K562 (cell line): ENCODE data around the gene LTA. TPM values are rescaled to one million over a fixed set of nuclear protein-coding genes. Genes with fewer than 3 reads are reported as not detected.
A peak's percentile ranks its signal among the peaks of the same experiment; 100 is the strongest.

Experiments
- ETV5 ChIP-seq: sonication (generic); formaldehyde crosslinking; IDR thresholded peaks from 2 replicates; pipeline ENCODE4 v1.4.0; 2020; ENCODE audit warnings: low read depth, mild to moderate bottlenecking, missing genetic modification reagents
- EWSR1 ChIP-seq: fragments of 450-650 bp; IDR thresholded peaks from 2 replicates; pipeline ENCODE4 v1.6.1; 2018; ENCODE audit warnings: borderline replicate concordance, mild to moderate bottlenecking, low read depth, moderate library complexity; ENCODE audit not compliant: partially characterized antibody
- HBP1 ChIP-seq: fragments of 450-650 bp; formaldehyde crosslinking; IDR thresholded peaks from 2 replicates; pipeline ENCODE4 v1.4.0; 2022; ENCODE audit warnings: missing genetic modification characterization
- JUN ChIP-seq, 2 experiments: sonication (generic) in 1 of 2; formaldehyde crosslinking in 1 of 2; IDR thresholded peaks; 2 replicates each; pipeline versions ENCODE4 v1.6.1 to v1.8.0; 2012 to 2022; ENCODE audit warnings: borderline replicate concordance in 2 of 2, mild to moderate bottlenecking in 2 of 2, improper control_type of control experiment in 1 of 2, low read depth in 1 of 2, low read length in 1 of 2, missing genetic modification reagents in 1 of 2
- KLF1 ChIP-seq: fragments of 450-650 bp; IDR thresholded peaks from 2 replicates; pipeline ENCODE4 v1.6.1; 2016; ENCODE audit warnings: missing genetic modification characterization, missing compliant biosample characterization
- MTA2 ChIP-seq: fragments of 450-650 bp; IDR thresholded peaks from 2 replicates; pipeline ENCODE4 v1.6.1; 2016; ENCODE audit warnings: low read depth
- NCOA1 ChIP-seq: fragments of 450-650 bp; IDR thresholded peaks from 2 replicates; pipeline ENCODE4 v1.6.1; 2016; ENCODE audit warnings: low read depth
- OTX1 ChIP-seq: fragments of 450-650 bp; formaldehyde crosslinking; IDR thresholded peaks from 2 replicates; pipeline ENCODE4 v1.4.0; 2022; ENCODE audit warnings: mild to moderate bottlenecking
- PBX2 ChIP-seq, 2 experiments: IDR thresholded peaks in 1 of 2; conservative IDR thresholded peaks in 1 of 2; 2 replicates each; pipeline ENCODE4 v1.6.1; 2016; ENCODE audit warnings: low read depth in 2 of 2, mild to moderate bottlenecking in 1 of 2, missing compliant biosample characterization in 1 of 2, missing genetic modification characterization in 1 of 2, moderate library complexity in 1 of 2
- POLR3A ChIP-seq: IDR thresholded peaks from 2 replicates; pipeline ENCODE4 v1.6.1; 2011; ENCODE audit warnings: borderline replicate concordance, mild to moderate bottlenecking, moderate library complexity; ENCODE audit not compliant: insufficient read length, insufficient read depth; ENCODE audit errors: extremely low read depth
- PYGO2 ChIP-seq: fragments of 450-650 bp; IDR thresholded peaks from 2 replicates; pipeline ENCODE4 v1.6.1; 2016; ENCODE audit warnings: mild to moderate bottlenecking, missing genetic modification characterization, moderate library complexity, missing compliant biosample characterization
- RAD51 ChIP-seq: fragments of 450-650 bp; IDR thresholded peaks from 2 replicates; pipeline ENCODE4 v1.7.1; 2016; ENCODE audit warnings: low read depth, mild to moderate bottlenecking, borderline replicate concordance
- SREBF2 ChIP-seq: sonication (generic); formaldehyde crosslinking; IDR thresholded peaks from 2 replicates; pipeline ENCODE4 v1.4.0; 2020; ENCODE audit warnings: mild to moderate bottlenecking, missing genetic modification reagents
- THRB ChIP-seq: fragments of 450-650 bp; formaldehyde crosslinking; conservative IDR thresholded peaks from 2 replicates; pipeline ENCODE4 v1.4.0; 2022; ENCODE audit warnings: mild to moderate bottlenecking, missing genetic modification characterization
- ZHX1 ChIP-seq: fragments of 150-350 bp; conservative IDR thresholded peaks from 2 replicates; pipeline ENCODE4 v1.6.1; 2014; ENCODE audit warnings: low read length
- ZNF696 ChIP-seq: fragments of 250-450 bp; sonication (Bioruptor Pico); conservative IDR thresholded peaks from 2 replicates; pipeline ENCODE4 v1.4.0; 2020; ENCODE audit warnings: mild to moderate bottlenecking, moderate library complexity
- polyA plus RNA-seq, 8 experiments: library from polyadenylated mRNA; depleted of rRNA in 4 of 8; stranded (reverse) in 5 of 8; unstranded in 3 of 8; fragments of >200 nt; fragmentation: Nextera tagmentation in 2 of 8; fragmentation: Illumina TruSeq in 1 of 8; extraction: Ambion mirVana in 2 of 8; extraction: Trizol in 1 of 8; gene quantifications; 2 replicates each; pipeline versions ENCODE4 v1.2.1 to v1.2.3, GENCODE V29; 2011 to 2014; ENCODE audit warnings: inconsistent platforms in 1 of 8, missing spikeins in 1 of 8
- total RNA-seq, 7 experiments: library from RNA; depleted of rRNA in 6 of 7; stranded (reverse); fragments of >200 nt in 6 of 7; fragmentation: Illumina TruSeq in 2 of 7; extraction: Trizol in 2 of 7; gene quantifications; 2 replicates each; pipeline versions ENCODE4 v1.2.1 to v1.2.3, GENCODE V29; 2011 to 2021; ENCODE audit warnings: low replicate concordance in 1 of 7

LTA gene
- total and polyA plus RNA-seq, 9 of the 15 experiments (the other 6 are each of a cell fraction or from before 2014, with no cell fraction given) = 0.80 TPM; not detected in 8

GRCh38 chr6:31531771-31532643 is 40.1 kb upstream of the LTA start (continued):
- TF ChIP-seq ZHX1 = no peak
- no peak for TF ChIP-seq RAD51
- TF ChIP-seq EWSR1 = peak; percentile 32
- TF ChIP-seq PYGO2 (tag) = no peak
- no peak for TF ChIP-seq SREBF2 (CRISPR knock-in tag)
- TF ChIP-seq HBP1 (CRISPR knock-in tag) = 0 out of 2 replicates have a peak, but pooled peaks have one; percentile 50
- 0 out of 2 replicates have a peak, but pooled peaks have one; percentile 36 for TF ChIP-seq ZNF696 (CRISPR knock-in tag)
- no peak for TF ChIP-seq KLF1 (tag)
- peak; percentile 97 for TF ChIP-seq THRB
- TF ChIP-seq MTA2 = no peak
- TF ChIP-seq NCOA1 = no peak
- no peak for TF ChIP-seq JUN (IDR thresholded peaks at IDR 0.05; ENCODE audit: borderline replicate concordance, low read depth, low read length)
- 0 out of 2 replicates have a peak, but pooled peaks have one; percentile 12 for TF ChIP-seq JUN (CRISPR knock-in tag; IDR thresholded peaks at IDR 0.05; ENCODE audit: borderline replicate concordance)
- 0 out of 2 replicates have a peak, but pooled peaks have one; percentile 28 for TF ChIP-seq OTX1
- no peak for TF ChIP-seq PBX2 (CRISPR knock-in tag; IDR thresholded peaks at IDR 0.05; ENCODE audit: low read depth)
- TF ChIP-seq PBX2 (tag; conservative IDR thresholded peaks at IDR 0.05; ENCODE audit: low read depth) = no peak
- TF ChIP-seq POLR3A = no peak
- TF ChIP-seq ETV5 (CRISPR knock-in tag) = no peak
